ENCODE measurements around the gene DOK6. TPM values are rescaled to one million over a fixed set of nuclear protein-coding genes. Genes with fewer than 3 reads are reported as not detected.

DOK6 gene
- polyA plus RNA-seq, 1 experiment, result 0.55 TPM

GRCh38 chr18:69558052-69558451 is 157.4 kb downstream of the DOK6 start:
- no peak overlapping the region for H3K4me3 ChIP-seq (ENCODE audit: low read depth, low read length)
- POLR2A ChIA-PET, result no interaction called here
- H3K36me3 ChIP-seq (ENCODE audit: control insufficient read depth, insufficient read depth, low read length), result no peaks in the 10 kb centered on the region
- TF ChIP-seq CTCF (IDR thresholded peaks at IDR 0.05; ENCODE audit: insufficient read depth, low read depth, low read length), result no peak
- no peak for DNase-seq (ENCODE audit: low read depth)
- H3K27me3 ChIP-seq (ENCODE audit: control insufficient read depth, insufficient read depth, low read length), result no peaks in the 10 kb centered on the region
- CTCF ChIA-PET, result no interaction called here

- POLR2A ChIA-PET, result no interaction called here
- Histone ChIP-seq H3K36me3 (ENCODE audit: control insufficient read depth, insufficient read depth, low read length) (no peaks in the 10 kb centered on the region), H3K4me3 (ENCODE audit: low read depth, low read length) (no peak overlapping the region), H3K27me3 (ENCODE audit: control insufficient read depth, insufficient read depth, low read length) (no peaks in the 10 kb centered on the region)
- no peak for TF ChIP-seq CTCF (IDR thresholded peaks at IDR 0.05; ENCODE audit: insufficient read depth, low read depth, low read length)
- CTCF ChIA-PET, result no interaction called here
- DNase-seq (ENCODE audit: low read depth), result no peak
These were observed 158.9 kb downstream of the DOK6 start for GRCh38 chr18:69559604-69560003.

GRCh38 chr18:69564602-69565001 is 163.9 kb downstream of the DOK6 start:
- Histone ChIP-seq H3K4me3 (ENCODE audit: low read depth, low read length) (no peak overlapping the region), H3K27me3 (ENCODE audit: control insufficient read depth, insufficient read depth, low read length) (no peaks in the 10 kb centered on the region), H3K36me3 (ENCODE audit: control insufficient read depth, insufficient read depth, low read length) (no peaks in the 10 kb centered on the region)
- no peak for TF ChIP-seq CTCF (IDR thresholded peaks at IDR 0.05; ENCODE audit: insufficient read depth, low read depth, low read length)
- ChIA-PET POLR2A (no interaction called here), CTCF (no interaction called here)
- DNase-seq (ENCODE audit: low read depth), result no peak

GRCh38 chr18:69567813-69568488 is 167.3 kb downstream of the DOK6 start:
- no peak for DNase-seq (ENCODE audit: low read depth)
- Histone ChIP-seq H3K36me3 (ENCODE audit: control insufficient read depth, insufficient read depth, low read length) (no peaks in the 10 kb centered on the region), H3K27me3 (ENCODE audit: control insufficient read depth, insufficient read depth, low read length) (no peaks in the 10 kb centered on the region), H3K4me3 (ENCODE audit: low read depth, low read length) (no peak overlapping the region)
- TF ChIP-seq CTCF (IDR thresholded peaks at IDR 0.05; ENCODE audit: insufficient read depth, low read depth, low read length), result no peak
- ChIA-PET CTCF (interaction anchor here (1.1 kb wide), 1 partner anchor 12 kb away, joined by 3 read pairs; no protein-coding TSS in a partner anchor), POLR2A (no interaction called here)

GRCh38 chr18:69569133-69569532 is 168.4 kb downstream of the DOK6 start:
- no peaks in the 10 kb centered on the region for H3K36me3 ChIP-seq (ENCODE audit: control insufficient read depth, insufficient read depth, low read length)
- ChIA-PET POLR2A (no interaction called here), CTCF (no interaction called here)
- TF ChIP-seq CTCF (IDR thresholded peaks at IDR 0.05; ENCODE audit: insufficient read depth, low read depth, low read length), result no peak
- no peak for DNase-seq (ENCODE audit: low read depth)
- no peak overlapping the region for H3K4me3 ChIP-seq (ENCODE audit: low read depth, low read length)
- H3K27me3 ChIP-seq (ENCODE audit: control insufficient read depth, insufficient read depth, low read length), result no peaks in the 10 kb centered on the region
